Stomach (tissue), 9 donors: ENCODE results near the gene TAS1R3. TPM values are rescaled to one million over a fixed set of nuclear protein-coding genes. Genes with fewer than 3 reads are reported as not detected.
"Not testable (repeated sequence)": the region's sequence is repeated elsewhere in the genome, so short reads cannot be mapped to it uniquely, and the experiment has no call there.

Experiments
- DNase-seq, 2 donors: peaks; one replicate each; pipeline versions ENCODE4 v3.0.0 to v3.0.0-alpha.2; 2013 to 2019
- H3K27ac ChIP-seq, 5 donors: fragments of 200-600 bp in 4 of 5; sonication (generic) in 4 of 5; one replicate each; pipeline ENCODE4 v1.5.1; 2013 to 2019; ENCODE audit warnings: mild to moderate bottlenecking in 1 of 5, moderate library complexity in 1 of 5
- H3K27me3 ChIP-seq, 3 donors: fragments of 200-600 bp; sonication (generic); one replicate each; pipeline ENCODE4 v1.5.1; 2017 to 2019; ENCODE audit warnings: mixed run types in 1 of 3
- H3K36me3 ChIP-seq, 4 donors: fragments of 200-600 bp; sonication (generic); 1 replicate in 3 of 4; 2 replicates in 1 of 4; pipeline ENCODE4 v1.5.1; 2016 to 2019
- H3K4me1 ChIP-seq, 4 donors: fragments of 200-600 bp; sonication (generic); one replicate each; pipeline ENCODE4 v1.5.1; 2016 to 2019
- H3K4me3 ChIP-seq, 4 donors: fragments of 200-600 bp; sonication (generic) in 3 of 4; one replicate each; pipeline ENCODE4 v1.5.1; 2016 to 2019; ENCODE audit warnings: mild to moderate bottlenecking in 1 of 4
- H3K9me3 ChIP-seq, 4 donors: fragments of 200-600 bp; sonication (generic); one replicate each; pipeline ENCODE4 v1.5.1; 2016 to 2019
- EP300 ChIP-seq: sonication (generic); formaldehyde crosslinking; IDR thresholded peaks from one replicate; pipeline ENCODE4 v1.6.1; 2017; ENCODE audit warnings: antibody characterized with exemption
- POLR2A ChIP-seq, 4 donors: fragments of 450-650 bp; IDR thresholded peaks; one replicate each; pipeline ENCODE4 v1.6.1; 2016; ENCODE audit warnings: antibody characterized with exemption in 4 of 4, control low read depth in 2 of 4, mild to moderate bottlenecking in 1 of 4, moderate library complexity in 1 of 4
- POLR2AphosphoS5 ChIP-seq, 3 donors: sonication (generic); formaldehyde crosslinking; IDR thresholded peaks; one replicate each; pipeline ENCODE4 v1.6.1; 2016; ENCODE audit warnings: antibody characterized with exemption in 3 of 3
- WGBS, 5 donors: extraction: QIAGEN DNeasy Blood & Tissue Kit in 3 of 5; methylation state at CpG; one replicate each; pipeline versions ENCODE4 v1.1.5 to v1.1.7; 2013 to 2018; 5-methylcytosine and 5-hydroxymethylcytosine counted together
- intact Hi-C: fragments of 100-400 bp; cut with DNase I; formaldehyde crosslinking; loops from one replicate; pipeline ENCODE4 v1.15.1; 2023; ENCODE audit warnings: low total_unique reads
- polyA plus RNA-seq, 3 donors: library from polyadenylated mRNA; stranded (reverse); fragments of 200-250 nt; gene quantifications; one replicate each; pipeline ENCODE4 v1.2.3, GENCODE V29; 2013
- total RNA-seq, 5 donors: library from RNA; depleted of rRNA; stranded (reverse); fragments of >200 nt; gene quantifications; one replicate each; pipeline versions ENCODE4 v1.1.0 to v1.2.3, GENCODE V29; 2014 to 2016
- TF ChIP-seq, protein P1 (sequence below), 7 experiments: fragments of 450-650 bp in 4 of 7; fragments of 200-600 bp in 3 of 7; sonication (generic) in 3 of 7; IDR thresholded peaks; one replicate each; pipeline ENCODE4 v1.5.1; 2016 to 2019; ENCODE audit warnings: antibody characterized with exemption in 7 of 7, control low read depth in 2 of 7, mild to moderate bottlenecking in 1 of 7
- donor health status: healthy with polysubstance abuse.
- donor health status: Bipolar disorder and iron deficiency.
- donor health status: healthy.

The TAS1R3 gene
- total and polyA plus RNA-seq, 8 donors, result 0.10 to 11.7 (median 0.37) TPM; not detected in 3

DNA sequence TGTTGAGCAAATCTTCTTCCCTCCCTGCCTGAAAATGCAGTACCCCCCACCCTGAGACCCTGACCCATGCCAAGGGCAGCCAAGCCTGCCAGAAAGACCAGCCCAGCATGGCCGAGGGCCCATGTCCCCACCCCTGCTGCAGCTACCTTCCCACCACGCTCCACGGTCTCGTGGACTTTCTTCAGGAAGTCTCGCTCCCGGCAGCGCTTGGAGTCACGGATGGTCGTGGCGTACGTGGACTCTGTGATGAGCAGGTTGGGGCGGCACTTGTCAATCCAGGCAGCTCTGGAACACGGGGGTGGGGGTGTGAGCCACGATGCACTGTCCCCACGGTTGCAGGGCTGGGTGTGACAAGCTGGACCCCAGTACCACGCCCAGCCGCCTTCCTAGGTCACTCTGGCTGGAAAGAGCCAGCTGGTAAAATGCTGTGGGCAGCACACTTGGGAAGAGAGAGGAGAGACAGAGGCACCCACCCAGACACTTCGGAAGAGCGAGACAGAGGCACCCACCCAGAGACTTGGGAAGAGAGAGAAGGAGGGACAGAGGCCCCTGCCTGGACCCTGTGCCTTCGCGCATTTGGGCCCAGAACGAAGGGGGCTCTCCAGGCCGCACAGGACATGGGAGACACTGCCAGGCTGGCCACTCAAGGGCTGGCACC is 16.3 kb upstream of the TAS1R3 start:
- no peak for DNase-seq
- Histone ChIP-seq H3K9me3 (no peaks in the 10 kb centered on the region), H3K27me3 (no peaks in the 10 kb centered on the region), H3K27ac (peak overlapping the region in 2 of 5 donors; percentile 9 to 42), H3K4me3 (no peak overlapping the region), H3K4me1 (peaks cover 21 to 54% (median 39%) of the 10 kb centered on the region in 4 donors), H3K36me3 (peaks cover 41 to 85% (median 80%) of the 10 kb centered on the region in 4 donors)
- TF ChIP-seq POLR2A (IDR thresholded peaks at IDR 0.05) (no peak), POLR2AphosphoS5 (IDR thresholded peaks at IDR 0.05) (no peak), EP300 (no peak)
- TF ChIP-seq, protein P1, sequence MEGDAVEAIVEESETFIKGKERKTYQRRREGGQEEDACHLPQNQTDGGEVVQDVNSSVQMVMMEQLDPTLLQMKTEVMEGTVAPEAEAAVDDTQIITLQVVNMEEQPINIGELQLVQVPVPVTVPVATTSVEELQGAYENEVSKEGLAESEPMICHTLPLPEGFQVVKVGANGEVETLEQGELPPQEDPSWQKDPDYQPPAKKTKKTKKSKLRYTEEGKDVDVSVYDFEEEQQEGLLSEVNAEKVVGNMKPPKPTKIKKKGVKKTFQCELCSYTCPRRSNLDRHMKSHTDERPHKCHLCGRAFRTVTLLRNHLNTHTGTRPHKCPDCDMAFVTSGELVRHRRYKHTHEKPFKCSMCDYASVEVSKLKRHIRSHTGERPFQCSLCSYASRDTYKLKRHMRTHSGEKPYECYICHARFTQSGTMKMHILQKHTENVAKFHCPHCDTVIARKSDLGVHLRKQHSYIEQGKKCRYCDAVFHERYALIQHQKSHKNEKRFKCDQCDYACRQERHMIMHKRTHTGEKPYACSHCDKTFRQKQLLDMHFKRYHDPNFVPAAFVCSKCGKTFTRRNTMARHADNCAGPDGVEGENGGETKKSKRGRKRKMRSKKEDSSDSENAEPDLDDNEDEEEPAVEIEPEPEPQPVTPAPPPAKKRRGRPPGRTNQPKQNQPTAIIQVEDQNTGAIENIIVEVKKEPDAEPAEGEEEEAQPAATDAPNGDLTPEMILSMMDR (IDR thresholded peaks at IDR 0.05), result no peak
- WGBS, 5 donors, result 86 to 91% (median 90%) methylated on average over 23 of the region's 23 CpGs
- intact Hi-C loops, result no loop called here

DNA sequence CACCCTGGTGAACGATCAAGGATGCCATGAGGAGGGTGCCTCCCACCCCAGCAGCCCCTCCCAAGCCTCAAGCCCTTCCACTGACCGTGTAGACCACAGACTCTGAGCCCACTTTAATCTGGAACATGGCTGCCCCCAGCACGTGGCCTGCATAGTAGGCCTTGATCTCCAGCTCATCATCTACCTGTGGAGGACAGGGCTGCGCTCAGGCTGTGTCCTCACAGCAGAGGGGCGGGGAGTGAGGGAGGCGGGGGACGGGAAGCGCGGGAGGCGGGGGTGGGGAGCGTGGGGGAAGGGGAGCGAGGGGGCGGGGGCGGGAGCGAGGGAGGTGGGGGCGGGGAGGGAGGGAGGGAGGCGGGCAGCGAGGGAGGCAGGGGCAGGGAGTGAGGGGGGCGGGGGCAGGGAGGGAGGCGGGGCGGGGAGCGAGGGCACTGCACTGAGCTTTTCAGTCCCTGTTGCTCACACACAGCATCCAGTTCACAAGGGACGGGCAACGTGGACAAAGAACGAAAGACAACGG is 15.6 kb upstream of the TAS1R3 start:
- no peak for DNase-seq
- Histone ChIP-seq H3K27me3 (no peaks in the 10 kb centered on the region), H3K36me3 (peaks cover 41 to 87% (median 80%) of the 10 kb centered on the region in 4 donors), H3K27ac (peak overlapping the region in 2 of 5 donors; percentile 9 to 42), H3K4me3 (no peak overlapping the region), H3K4me1 (peaks cover 19 to 54% (median 34%) of the 10 kb centered on the region in 4 donors), H3K9me3 (no peaks in the 10 kb centered on the region)
- TF ChIP-seq EP300, result no peak
- TF ChIP-seq, protein P1 (IDR thresholded peaks at IDR 0.05), result no peak
- TF ChIP-seq POLR2AphosphoS5 (IDR thresholded peaks at IDR 0.05), result no peak
- no peak for TF ChIP-seq POLR2A (IDR thresholded peaks at IDR 0.05)
- WGBS, 5 donors, result 70 to 75% (median 74%) methylated on average over 14 to 26 of the region's 26 CpGs
- intact Hi-C loops, result no loop called here

DNA sequence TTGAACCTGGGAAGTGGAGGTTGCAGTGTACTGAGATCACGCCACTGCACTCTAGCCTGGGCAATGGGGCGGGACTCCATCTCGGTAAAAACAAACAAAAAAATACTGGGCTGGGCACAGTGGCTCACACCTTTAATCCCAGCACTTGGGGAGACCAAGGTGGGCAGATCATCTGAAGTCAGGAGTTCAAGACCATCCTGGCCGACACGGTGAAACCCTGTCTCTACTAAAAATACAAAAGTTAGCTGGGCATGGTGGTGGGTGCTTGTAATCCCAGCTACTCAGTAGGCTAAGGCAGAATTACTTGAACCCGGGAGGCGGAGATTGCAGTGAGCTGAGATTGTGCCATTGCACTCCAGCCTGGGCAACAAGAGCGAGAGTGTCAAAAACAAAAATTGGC is 14.9 kb upstream of the TAS1R3 start:
- H3K36me3 ChIP-seq, result peaks cover 41 to 87% (median 80%) of the 10 kb centered on the region in 4 donors
- H3K27me3 ChIP-seq, intact Hi-C loops, DNase-seq, H3K9me3 ChIP-seq, H3K4me3 ChIP-seq: not testable (repeated sequence)
- peaks cover 24 to 56% (median 40%) of the 10 kb centered on the region in 4 donors for H3K4me1 ChIP-seq
- H3K27ac ChIP-seq, result peak overlapping the region in 1 of 5 donors; percentile 41
- 83 to 89% (median 84%) methylated on average over 8 of the region's 8 CpGs for WGBS, 5 donors

DNA sequence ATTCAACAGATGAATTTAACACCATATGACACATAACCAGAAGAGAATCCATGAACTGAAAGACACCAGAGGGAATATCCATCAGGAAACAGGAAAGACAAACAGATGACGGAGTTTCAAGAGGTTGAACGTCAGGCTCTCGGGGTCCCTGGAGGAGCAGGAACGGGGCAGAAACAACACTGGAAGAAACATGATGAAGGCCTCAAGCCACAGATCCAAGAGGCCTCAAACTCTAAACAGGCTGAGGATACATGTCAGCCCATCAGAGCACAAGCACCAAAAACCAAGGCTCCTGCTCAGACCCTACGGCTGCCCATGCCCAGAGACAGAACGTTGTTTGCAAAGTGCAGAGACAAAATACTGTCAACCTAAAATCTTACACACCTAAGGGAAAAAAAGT is 13.7 kb upstream of the TAS1R3 start:
- peak overlapping the region in 4 of 5 donors; percentile 65 to 86 (median 74) for H3K27ac ChIP-seq
- H3K27me3 ChIP-seq, result no peaks in the 10 kb centered on the region
- DNase-seq, result no peak
- TF ChIP-seq, protein P1 (IDR thresholded peaks at IDR 0.05), result no peak
- TF ChIP-seq POLR2A (IDR thresholded peaks at IDR 0.05) (no peak), POLR2AphosphoS5 (IDR thresholded peaks at IDR 0.05) (no peak), EP300 (no peak)
- peaks cover 36 to 84% (median 74%) of the 10 kb centered on the region in 4 donors for H3K36me3 ChIP-seq
- H3K4me1 ChIP-seq, result peaks cover 34 to 68% (median 52%) of the 10 kb centered on the region in 4 donors
- no peaks in the 10 kb centered on the region for H3K9me3 ChIP-seq
- intact Hi-C loops, result no loop called here
- 84 to 94% (median 89%) methylated on average over 6 of the region's 6 CpGs for WGBS, 5 donors
- H3K4me3 ChIP-seq, result no peak overlapping the region
